ENCODE results near the gene MTRR. TPM values are rescaled to one million over a fixed set of nuclear protein-coding genes. Genes with fewer than 3 reads are reported as not detected.
A peak's percentile ranks its signal among the peaks of the same experiment; 100 is the strongest.

The MTRR gene
- 56.9 and 109 TPM in 2 replicates for total RNA-seq (2014; rRNA removed; shearing (Covaris generic))
- polyA plus RNA-seq (2015; cell fraction: cytosol; rRNA removed) = 52.4 and 78.4 TPM in 2 replicates
- 119 and 125 TPM in 2 replicates for polyA plus RNA-seq (2015; cell fraction: nucleus; rRNA removed)

GRCh38 chr5:7868773-7869473 is at the start of gene MTRR, which contains the start of gene FASTKD3:
Gene MTRR, plus strand, starts transcription at chr5:7869148. Its CDS starts 1,647 bp downstream, at chr5:7870795.
Gene FASTKD3, minus strand, starts transcription at chr5:7869031. Its CDS starts 948 bp downstream, at chr5:7868083.
- peak; percentile 92 for DNase-seq (ENCODE audit: low read depth)

GRCh38 chr5:7822449-7822848 is 46.5 kb upstream of the MTRR start:
- DNase-seq (ENCODE audit: low read depth) = no peak

GRCh38 chr5:7823594-7823993 is 45.4 kb upstream of the MTRR start:
- no peak for DNase-seq (ENCODE audit: low read depth)

GRCh38 chr5:7824995-7825394 is 44.0 kb upstream of the MTRR start:
- no peak for DNase-seq (ENCODE audit: low read depth)

- DNase-seq (ENCODE audit: low read depth) = no peak
These were observed 43.3 kb upstream of the MTRR start for GRCh38 chr5:7825630-7826029.

GRCh38 chr5:7827610-7828009 is 41.3 kb upstream of the MTRR start:
- DNase-seq (ENCODE audit: low read depth) = no peak

- DNase-seq (ENCODE audit: low read depth) = no peak
These were observed 40.7 kb upstream of the MTRR start for GRCh38 chr5:7828269-7828668.

GRCh38 chr5:7834982-7835381 is 34.0 kb upstream of the MTRR start:
- no peak for DNase-seq (ENCODE audit: low read depth)

GRCh38 chr5:7837403-7837802 is 31.5 kb upstream of the MTRR start:
- no peak for DNase-seq (ENCODE audit: low read depth)

GRCh38 chr5:7842531-7842930 is 26.4 kb upstream of the MTRR start:
- no peak for DNase-seq (ENCODE audit: low read depth)

GRCh38 chr5:7844901-7845300 is 24.0 kb upstream of the MTRR start:
- DNase-seq (ENCODE audit: low read depth) = no peak

- DNase-seq (ENCODE audit: low read depth) = no peak
These were observed 23.4 kb upstream of the MTRR start for GRCh38 chr5:7845557-7845956.

GRCh38 chr5:7846327-7846726 is 22.6 kb upstream of the MTRR start:
- no peak for DNase-seq (ENCODE audit: low read depth)

GRCh38 chr5:7848296-7848695 is 20.7 kb upstream of the MTRR start:
- no peak for DNase-seq (ENCODE audit: low read depth)

GRCh38 chr5:7849681-7850394 is 19.1 kb upstream of the MTRR start:
- no peak for DNase-seq (ENCODE audit: low read depth)

- DNase-seq (ENCODE audit: low read depth) = no peak
These were observed 18.3 kb upstream of the MTRR start, which contains the start of gene CFAP90 for GRCh38 chr5:7850395-7851239. Gene CFAP90, minus strand, starts transcription at chr5:7851133. Its CDS starts 112 bp downstream, at chr5:7851021.

GRCh38 chr5:7851240-7851592 is 17.7 kb upstream of the MTRR start:
- DNase-seq (ENCODE audit: low read depth) = no peak

GRCh38 chr5:7851617-7852289 is 17.2 kb upstream of the MTRR start:
- DNase-seq (ENCODE audit: low read depth) = no peak

- no peak for DNase-seq (ENCODE audit: low read depth)
These were observed 16.4 kb upstream of the MTRR start for GRCh38 chr5:7852542-7852941.

- DNase-seq (ENCODE audit: low read depth) = no peak
These were observed 16.0 kb upstream of the MTRR start for GRCh38 chr5:7852988-7853387.

- no peak for DNase-seq (ENCODE audit: low read depth)
These were observed 13.3 kb upstream of the MTRR start for GRCh38 chr5:7855611-7856010.
